NCI-H226 (cell line): ENCODE results near the gene PLXNC1.

Experiments used
- DNase-seq: peaks from one replicate; pipeline ENCODE4 v3.0.0-alpha.2; 2015

The PLXNC1 gene

GRCh38 chr12:94135896-94136295, 12.5 kb upstream of the PLXNC1 start:
- DNase-seq = no peak

DNA sequence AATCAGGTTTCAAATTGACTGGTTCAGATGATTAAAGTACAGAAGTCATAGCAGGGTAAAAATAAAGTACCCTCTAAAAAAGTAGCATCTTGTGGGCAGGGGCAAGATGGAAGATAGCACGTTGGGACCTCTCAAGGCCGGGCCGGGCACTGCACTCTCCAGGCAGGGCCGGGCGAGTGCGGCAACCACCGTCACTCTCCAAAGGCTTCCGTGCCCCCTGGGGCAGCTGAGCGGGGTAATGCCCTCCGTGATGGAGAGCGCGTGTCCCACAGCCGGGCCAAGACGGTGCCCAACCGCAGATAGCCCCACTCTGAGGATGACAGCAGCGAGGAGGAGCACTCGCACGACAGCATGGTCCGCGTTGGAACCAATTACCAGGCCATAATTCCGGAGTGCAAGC, 8.6 kb upstream of the PLXNC1 start:
- DNase-seq = no peak

DNA sequence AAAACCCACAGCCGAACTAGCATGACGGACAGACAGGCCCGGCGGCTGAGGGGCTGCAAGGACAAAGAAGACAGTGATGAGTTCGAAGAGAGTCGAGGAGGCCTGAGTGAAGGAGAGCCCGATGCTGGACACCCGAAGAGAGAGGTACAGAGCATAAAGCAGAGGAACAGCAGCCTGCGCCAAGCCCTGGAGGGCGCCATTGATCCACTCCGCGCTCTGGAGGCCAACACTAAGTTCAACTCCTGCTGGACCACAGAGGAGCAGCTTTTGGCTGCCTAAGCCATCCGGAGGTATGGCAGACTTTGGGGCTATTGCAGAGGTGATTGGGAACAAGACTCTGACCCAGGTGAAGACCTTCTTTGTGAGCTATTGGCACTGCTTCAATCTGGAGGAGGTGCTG, 7.8 kb upstream of the PLXNC1 start:
- no peak for DNase-seq

- DNase-seq = no peak
These were observed 7.2 kb upstream of the PLXNC1 start for GRCh38 chr12:94141004-94141764.

- DNase-seq = no peak
These were observed 6.5 kb upstream of the PLXNC1 start for GRCh38 chr12:94141892-94142291.

DNA sequence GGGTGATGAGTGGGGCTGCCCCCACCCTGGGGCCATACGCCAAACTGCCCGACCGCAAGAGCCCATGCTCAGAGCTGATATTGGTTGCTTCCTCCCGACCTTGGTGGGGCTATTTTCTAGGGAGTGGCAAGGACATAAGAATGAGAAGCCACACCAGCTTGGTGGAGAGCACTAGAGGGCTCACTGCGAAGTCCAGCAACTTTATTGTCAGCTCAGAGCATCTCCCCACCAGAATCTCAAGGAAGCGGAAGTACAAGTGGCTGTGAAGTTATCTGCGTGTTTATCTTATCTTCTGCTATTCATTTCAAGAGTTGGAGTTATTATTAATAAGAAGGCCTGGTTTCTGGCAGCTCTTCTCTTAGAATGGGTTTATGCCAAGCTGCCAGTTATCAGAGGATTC, 4.9 kb upstream of the PLXNC1 start:
- DNase-seq = no peak

DNA sequence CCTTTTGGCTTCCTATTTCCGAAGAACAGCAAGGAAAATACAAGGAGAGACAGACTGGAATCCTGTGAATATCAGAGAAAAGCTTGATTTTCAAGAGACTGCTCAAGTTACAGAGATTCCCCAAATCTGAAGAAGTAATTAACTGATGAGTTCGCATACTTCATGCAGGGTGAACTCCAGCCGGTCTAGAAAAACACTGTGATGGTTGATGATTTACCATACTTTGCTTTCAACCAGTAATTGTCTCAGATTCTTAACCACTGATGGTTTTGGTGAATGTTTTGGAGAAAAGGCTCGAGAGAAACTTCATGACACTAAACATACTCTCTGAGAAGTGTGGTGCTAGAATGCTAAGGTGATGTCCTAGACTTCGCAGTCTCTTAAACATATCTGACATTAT, 4.4 kb upstream of the PLXNC1 start:
- DNase-seq = no peak

DNA sequence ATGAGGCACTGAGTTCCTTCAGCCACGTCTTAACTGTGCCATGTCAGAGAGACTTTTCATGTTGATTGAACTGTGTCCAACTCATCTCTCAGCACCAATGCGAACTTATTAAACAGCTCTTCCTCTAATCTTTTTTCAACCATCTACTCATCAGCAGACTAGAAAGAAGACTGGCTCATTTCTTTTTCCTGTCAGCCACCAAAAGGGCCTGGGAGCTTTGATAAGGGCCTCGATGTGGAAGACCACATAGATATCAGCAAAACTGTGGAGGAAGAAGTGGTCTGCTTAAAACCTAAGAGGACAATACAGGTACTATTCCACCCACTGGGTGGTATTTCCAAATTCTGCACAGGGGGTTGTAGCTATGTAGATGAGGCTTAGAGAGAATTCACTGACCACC, 3.6 kb upstream of the PLXNC1 start:
- no peak for DNase-seq

DNA sequence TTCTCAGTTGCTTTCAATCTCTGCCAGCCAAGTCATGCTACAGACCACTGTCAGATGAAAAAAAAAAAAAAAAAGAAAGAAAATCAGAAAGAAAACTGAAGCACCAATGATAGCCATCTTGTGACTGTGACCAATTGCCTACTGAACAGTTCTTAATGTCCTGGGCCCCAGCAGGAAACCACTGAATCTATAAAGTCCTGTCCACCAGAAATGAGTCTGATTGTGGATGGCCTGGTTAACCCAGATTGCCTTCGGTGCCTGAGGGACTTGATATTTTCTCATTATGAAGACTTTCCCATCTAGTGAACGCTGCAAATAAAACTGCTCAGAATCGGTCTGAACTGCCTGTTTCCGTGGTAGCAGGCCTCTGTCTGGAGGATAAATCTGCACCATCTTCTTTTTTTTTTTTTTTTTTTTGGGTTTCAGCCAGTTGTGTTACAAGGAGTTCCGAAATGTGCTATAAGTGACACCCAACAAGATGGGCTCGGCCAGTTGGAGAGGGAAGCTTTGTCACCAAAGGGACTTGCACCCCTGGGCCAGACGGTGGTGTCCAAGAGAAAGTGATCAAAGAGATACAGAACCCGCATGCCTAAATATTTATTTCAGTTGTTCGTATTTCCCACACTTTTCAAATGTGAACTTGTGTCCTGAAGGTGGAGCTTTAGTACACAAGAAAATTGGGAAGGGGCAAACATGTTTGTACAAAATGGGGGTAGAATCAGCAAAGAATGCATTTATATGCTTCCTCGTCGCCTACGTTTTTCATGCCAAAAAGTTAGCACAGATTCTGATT, 3.0 kb upstream of the PLXNC1 start:
- DNase-seq = no peak

DNA sequence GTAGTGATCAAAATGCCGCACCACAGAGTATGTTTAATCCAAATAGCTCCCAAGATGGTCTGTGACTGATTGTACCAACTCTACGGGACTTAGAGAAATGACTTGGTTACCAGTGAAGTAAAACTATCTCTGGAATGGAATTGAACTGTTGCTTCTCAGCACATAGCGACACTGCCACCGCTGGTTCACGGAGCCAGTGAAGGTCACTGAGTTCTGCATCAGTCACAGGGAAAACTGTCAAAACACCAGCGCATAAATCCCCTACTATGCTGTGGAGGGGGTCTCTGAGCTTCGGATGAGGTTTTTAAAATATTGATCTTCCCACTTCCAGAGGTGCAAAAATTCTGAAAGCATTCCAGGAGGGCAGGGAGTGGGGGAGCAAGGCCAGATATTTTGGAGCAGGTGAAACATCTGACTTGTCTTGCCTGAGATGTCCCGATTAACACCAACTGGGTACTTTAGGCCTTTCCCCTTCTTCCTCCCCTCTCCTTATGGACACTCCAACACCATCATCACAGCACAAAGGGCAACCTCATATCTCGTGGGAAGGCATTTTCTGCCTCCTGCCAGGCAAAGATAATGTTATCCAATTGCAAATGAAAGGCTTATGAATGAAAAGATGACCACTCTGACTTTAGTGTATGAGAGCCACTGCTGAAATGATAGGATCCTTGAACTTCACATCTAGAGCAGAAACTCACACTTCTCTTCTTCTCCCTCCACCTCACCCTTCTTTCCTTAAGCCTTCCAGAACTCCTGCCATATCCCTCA, 2.0 kb upstream of the PLXNC1 start:
- DNase-seq = no peak

- DNase-seq = no peak
These were observed 888 bp upstream of the PLXNC1 start for GRCh38 chr12:94147387-94147990.

DNA sequence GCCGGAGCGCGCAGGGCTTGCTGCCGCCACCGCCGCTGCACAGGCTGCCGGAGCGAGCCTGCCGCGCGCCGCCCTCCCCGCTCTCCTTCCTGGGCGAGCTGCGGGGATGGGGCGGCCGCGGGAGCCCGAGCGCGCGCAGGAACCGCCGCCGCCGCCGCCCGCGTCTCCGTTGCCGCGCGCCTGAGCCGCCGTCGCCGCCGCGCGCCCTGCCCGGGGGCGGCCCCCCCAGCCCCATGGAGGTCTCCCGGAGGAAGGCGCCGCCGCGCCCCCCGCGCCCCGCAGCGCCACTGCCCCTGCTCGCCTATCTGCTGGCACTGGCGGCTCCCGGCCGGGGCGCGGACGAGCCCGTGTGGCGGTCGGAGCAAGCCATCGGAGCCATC, 352 bp downstream of the PLXNC1 start:
- peak; percentile 6 for DNase-seq

GRCh38 chr12:94149119-94149780, 873 bp downstream of the PLXNC1 start:
- DNase-seq = no peak

DNA sequence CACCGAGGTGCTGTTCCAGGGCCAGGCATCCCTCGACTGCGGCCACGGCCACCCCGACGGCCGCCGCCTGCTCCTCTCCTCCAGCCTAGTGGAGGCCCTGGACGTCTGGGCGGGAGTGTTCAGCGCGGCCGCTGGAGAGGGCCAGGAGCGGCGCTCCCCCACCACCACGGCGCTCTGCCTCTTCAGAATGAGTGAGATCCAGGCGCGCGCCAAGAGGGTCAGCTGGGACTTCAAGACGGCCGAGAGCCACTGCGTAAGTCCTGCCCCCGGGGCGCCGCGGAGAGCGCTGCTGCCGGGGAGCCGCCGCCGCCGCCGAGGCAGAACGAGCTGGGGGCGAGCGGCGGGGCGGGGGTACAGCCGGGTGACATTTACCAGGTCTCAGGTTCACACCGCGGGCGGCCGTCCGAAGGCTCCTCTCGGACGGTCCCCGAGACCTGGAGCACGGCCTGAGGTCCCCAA, 1.4 kb downstream of the PLXNC1 start:
- DNase-seq = no peak

GRCh38 chr12:94150240-94151121, 2.1 kb downstream of the PLXNC1 start:
- no peak for DNase-seq

GRCh38 chr12:94151582-94151981, 3.2 kb downstream of the PLXNC1 start:
- DNase-seq = no peak

- DNase-seq = no peak
These were observed 4.1 kb downstream of the PLXNC1 start for GRCh38 chr12:94152292-94153078.

GRCh38 chr12:94157181-94157580, 8.8 kb downstream of the PLXNC1 start:
- no peak for DNase-seq

DNA sequence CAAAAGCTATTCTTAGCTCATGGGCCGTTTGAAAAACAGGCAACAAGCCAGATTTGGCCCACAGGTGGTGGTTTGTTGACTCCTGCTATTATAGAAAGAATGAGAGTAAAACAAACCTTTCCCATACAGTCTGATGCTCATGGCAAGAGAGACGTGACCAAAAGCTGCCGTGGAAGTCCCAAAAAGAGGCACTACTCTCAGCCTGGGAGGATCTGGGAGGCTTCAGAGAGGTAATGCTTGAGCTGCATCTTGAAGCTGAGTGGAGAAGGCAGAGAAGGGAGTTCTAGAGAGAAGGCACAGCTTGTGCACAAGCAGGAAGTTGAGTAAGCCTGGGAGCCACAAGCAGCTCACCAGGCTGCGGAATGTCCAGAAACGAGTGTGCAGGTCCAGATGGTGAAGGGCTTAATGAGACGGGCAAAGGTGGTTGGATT, 9.6 kb downstream of the PLXNC1 start:
- DNase-seq = no peak

DNA sequence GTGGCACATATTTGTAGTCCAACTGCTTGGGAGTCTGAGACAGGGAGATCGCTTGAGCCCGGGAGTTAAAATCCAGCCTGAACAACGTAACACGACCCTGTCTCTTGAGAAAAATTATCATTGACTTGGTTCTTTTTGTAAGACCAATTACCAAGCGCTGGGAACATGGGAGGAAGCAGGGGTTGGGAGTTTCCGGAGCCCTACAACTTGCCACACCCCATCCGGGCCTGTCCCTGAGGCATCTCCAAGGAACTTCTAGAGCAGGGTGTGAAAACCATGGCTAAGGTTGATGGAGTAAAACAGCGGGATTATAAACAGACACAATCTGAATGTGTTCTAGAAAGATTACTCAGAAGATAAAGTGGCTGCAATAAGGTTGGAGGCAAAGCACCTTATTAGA, 10.3 kb downstream of the PLXNC1 start:
- DNase-seq = no peak

DNA sequence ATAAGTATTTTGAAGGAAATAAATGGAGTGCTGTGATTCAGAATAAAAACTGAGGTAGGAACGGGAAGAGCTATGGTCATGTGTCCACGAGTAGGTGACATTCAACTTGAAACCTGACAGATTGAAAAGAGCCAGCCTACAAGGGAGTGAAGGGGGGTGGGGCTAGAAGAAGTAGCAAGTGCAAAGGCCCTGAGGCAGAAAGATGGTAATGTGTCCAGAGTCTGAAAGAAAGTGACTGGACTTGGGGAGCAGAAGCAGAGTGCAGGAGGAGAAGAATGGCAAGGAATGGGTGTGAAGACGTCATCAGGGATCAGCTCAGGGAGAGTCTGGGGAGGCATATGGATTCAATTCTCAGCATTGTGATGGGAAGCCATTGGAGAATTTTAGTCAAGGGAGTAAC, 13.7 kb downstream of the PLXNC1 start:
- no peak for DNase-seq
